PC-9 (cell line): Measurements from ENCODE around the gene SUGT1.
"Not testable (repeated sequence)": the region's sequence is repeated elsewhere in the genome, so short reads cannot be mapped to it uniquely, and the experiment has no call there.

Experiments
- EZH2 ChIP-seq: fragments of 200-600 bp; sonication (generic); IDR thresholded peaks from 2 replicates; pipeline ENCODE4 v1.8.0; 2017; ENCODE audit warnings: antibody characterized with exemption, low read depth
- TF ChIP-seq, protein P1 (sequence below): fragments of 200-600 bp; sonication (generic); conservative IDR thresholded peaks from 2 replicates; pipeline ENCODE4 v1.6.1; 2017; ENCODE audit warnings: mixed run types, antibody characterized with exemption, mild to moderate bottlenecking, moderate library complexity

DNA sequence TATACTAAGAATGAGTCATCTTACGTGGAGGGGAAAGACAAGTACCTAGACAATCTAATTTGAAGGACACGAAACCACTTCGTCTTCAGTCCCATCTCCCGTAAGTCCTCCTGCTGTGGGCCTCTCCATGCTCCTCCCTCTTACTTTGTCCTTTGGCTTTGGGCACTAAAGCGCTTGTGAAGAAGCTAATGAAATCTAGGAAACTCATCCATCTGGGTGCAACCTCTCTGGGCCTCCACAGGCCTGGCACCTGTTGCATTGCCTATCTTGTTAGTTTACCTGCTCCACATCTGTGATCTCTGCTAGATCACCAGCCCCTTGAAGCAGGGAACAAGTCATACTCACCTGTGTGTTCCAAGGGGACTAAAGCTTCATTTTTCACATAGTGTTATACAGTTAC lies 42.5 kb upstream of the SUGT1 start:
- TF ChIP-seq EZH2 = not testable (repeated sequence)
- TF ChIP-seq, protein P1, sequence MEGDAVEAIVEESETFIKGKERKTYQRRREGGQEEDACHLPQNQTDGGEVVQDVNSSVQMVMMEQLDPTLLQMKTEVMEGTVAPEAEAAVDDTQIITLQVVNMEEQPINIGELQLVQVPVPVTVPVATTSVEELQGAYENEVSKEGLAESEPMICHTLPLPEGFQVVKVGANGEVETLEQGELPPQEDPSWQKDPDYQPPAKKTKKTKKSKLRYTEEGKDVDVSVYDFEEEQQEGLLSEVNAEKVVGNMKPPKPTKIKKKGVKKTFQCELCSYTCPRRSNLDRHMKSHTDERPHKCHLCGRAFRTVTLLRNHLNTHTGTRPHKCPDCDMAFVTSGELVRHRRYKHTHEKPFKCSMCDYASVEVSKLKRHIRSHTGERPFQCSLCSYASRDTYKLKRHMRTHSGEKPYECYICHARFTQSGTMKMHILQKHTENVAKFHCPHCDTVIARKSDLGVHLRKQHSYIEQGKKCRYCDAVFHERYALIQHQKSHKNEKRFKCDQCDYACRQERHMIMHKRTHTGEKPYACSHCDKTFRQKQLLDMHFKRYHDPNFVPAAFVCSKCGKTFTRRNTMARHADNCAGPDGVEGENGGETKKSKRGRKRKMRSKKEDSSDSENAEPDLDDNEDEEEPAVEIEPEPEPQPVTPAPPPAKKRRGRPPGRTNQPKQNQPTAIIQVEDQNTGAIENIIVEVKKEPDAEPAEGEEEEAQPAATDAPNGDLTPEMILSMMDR = not testable (repeated sequence)
